Thyroid gland (tissue), 4 donors: ENCODE results near the gene TSPAN4.

Source experiments
- CTCF ChIP-seq, 6 experiments: fragments of 200-600 bp in 3 of 6; fragments of 450-650 bp in 3 of 6; sonication (generic) in 3 of 6; IDR thresholded peaks; one replicate each; pipeline ENCODE4 v1.5.1; 2016 to 2019; ENCODE audit warnings: antibody characterized with exemption in 6 of 6, mild to moderate bottlenecking in 2 of 6, inconsistent platforms in 1 of 6, moderate library complexity in 1 of 6
- POLR2A ChIP-seq, 2 donors: fragments of 450-650 bp; IDR thresholded peaks; one replicate each; pipeline ENCODE4 v1.6.1; 2017; ENCODE audit warnings: antibody characterized with exemption in 2 of 2, mild to moderate bottlenecking in 2 of 2, moderate library complexity in 1 of 2

GRCh38 chr11:838441-839279 lies 4.0 kb upstream of the TSPAN4 start:
- no peak for TF ChIP-seq CTCF (IDR thresholded peaks at IDR 0.05)
- no peak for TF ChIP-seq POLR2A (IDR thresholded peaks at IDR 0.05)
